GM06990 (cell line): ENCODE measurements around the gene NMNAT2.

Experiments used
- DNase-seq: peaks from one replicate; pipeline ENCODE4 v3.0.0-alpha.2; 2011; ENCODE audit not compliant: insufficient read length; ENCODE audit errors: extremely low read depth
- H3K27me3 ChIP-seq: replicated peaks from 2 replicates; pipeline ENCODE4 v1.6.0; 2011; ENCODE audit warnings: low read length; ENCODE audit not compliant: control insufficient read depth, insufficient read depth
- H3K36me3 ChIP-seq: 2 replicates; pipeline ENCODE4 v1.5.1; 2011; ENCODE audit warnings: low read length; ENCODE audit not compliant: control insufficient read depth, insufficient read depth
- H3K4me3 ChIP-seq: replicated peaks from 2 replicates; pipeline ENCODE4 v1.5.1; 2011; ENCODE audit warnings: low read depth, mild to moderate bottlenecking, control low read depth, low read length
- CTCF ChIP-seq: IDR thresholded peaks from 2 replicates; pipeline ENCODE4 v1.5.1; 2011; ENCODE audit warnings: low read length, control low read depth, mild to moderate bottlenecking, inconsistent platforms; ENCODE audit not compliant: insufficient read depth, poor library complexity, severe bottlenecking

The NMNAT2 gene

GRCh38 chr1:183372586-183373230, 45.5 kb downstream of the NMNAT2 start:
- Histone ChIP-seq H3K4me3 (no peak overlapping the region), H3K27me3 (no peaks in the 10 kb centered on the region), H3K36me3 (no peaks in the 10 kb centered on the region)
- TF ChIP-seq CTCF: no peak
- DNase-seq: no peak

- no peaks in the 10 kb centered on the region for H3K27me3 ChIP-seq
- no peak overlapping the region for H3K4me3 ChIP-seq
- DNase-seq: no peak
- no peaks in the 10 kb centered on the region for H3K36me3 ChIP-seq
- no peak for TF ChIP-seq CTCF
Observed at GRCh38 chr1:183370399-183371058, 47.7 kb downstream of the NMNAT2 start.

- Histone ChIP-seq H3K4me3 (no peak overlapping the region), H3K36me3 (no peaks in the 10 kb centered on the region), H3K27me3 (no peaks in the 10 kb centered on the region)
- no peak for TF ChIP-seq CTCF
- DNase-seq: no peak
Observed at GRCh38 chr1:183368213-183369108, 49.7 kb downstream of the NMNAT2 start.

- no peaks in the 10 kb centered on the region for H3K27me3 ChIP-seq
- TF ChIP-seq CTCF: no peak
- H3K4me3 ChIP-seq: no peak overlapping the region
- no peaks in the 10 kb centered on the region for H3K36me3 ChIP-seq
- no peak for DNase-seq
Observed at GRCh38 chr1:183366116-183366515, 52.1 kb downstream of the NMNAT2 start.

- H3K4me3 ChIP-seq: no peak overlapping the region
- no peak for TF ChIP-seq CTCF
- H3K36me3 ChIP-seq: no peaks in the 10 kb centered on the region
- H3K27me3 ChIP-seq: no peaks in the 10 kb centered on the region
- DNase-seq: no peak
Observed at GRCh38 chr1:183365676-183366075, 52.5 kb downstream of the NMNAT2 start.
